HG03571 (cell line): ENCODE data around the gene UTF1.

Experiments
- ATAC-seq: cut with Tn5 transposase; IDR thresholded peaks from one replicate; pipeline ENCODE4 v1.9.1; 2021; ENCODE audit not compliant: unreplicated experiment

Gene UTF1

GRCh38 chr10:133196221-133196915, 33.6 kb upstream of the UTF1 start:
- ATAC-seq: no peak

GRCh38 chr10:133196936-133197758, 32.9 kb upstream of the UTF1 start:
- ATAC-seq: no peak

DNA sequence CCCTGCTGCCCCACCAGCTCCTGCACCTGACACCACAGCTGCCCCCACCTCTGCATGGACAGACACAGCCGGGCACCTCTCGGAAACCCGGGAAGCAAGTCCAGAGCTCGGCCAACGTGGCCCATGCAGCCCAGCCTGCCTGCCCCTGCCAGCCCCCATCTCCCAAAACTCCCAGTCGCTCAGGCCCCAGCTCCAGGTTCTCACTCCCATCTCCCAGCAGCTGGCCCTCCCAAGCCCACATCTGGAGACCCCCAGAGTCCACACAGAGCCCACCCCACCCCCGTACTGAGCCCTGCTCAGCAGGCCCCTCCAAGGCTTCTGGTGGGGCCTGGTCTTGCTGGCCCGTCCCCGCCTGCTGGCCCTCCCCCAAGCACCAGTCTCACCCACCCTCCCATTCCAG, 32.2 kb upstream of the UTF1 start:
- ATAC-seq: no peak

DNA sequence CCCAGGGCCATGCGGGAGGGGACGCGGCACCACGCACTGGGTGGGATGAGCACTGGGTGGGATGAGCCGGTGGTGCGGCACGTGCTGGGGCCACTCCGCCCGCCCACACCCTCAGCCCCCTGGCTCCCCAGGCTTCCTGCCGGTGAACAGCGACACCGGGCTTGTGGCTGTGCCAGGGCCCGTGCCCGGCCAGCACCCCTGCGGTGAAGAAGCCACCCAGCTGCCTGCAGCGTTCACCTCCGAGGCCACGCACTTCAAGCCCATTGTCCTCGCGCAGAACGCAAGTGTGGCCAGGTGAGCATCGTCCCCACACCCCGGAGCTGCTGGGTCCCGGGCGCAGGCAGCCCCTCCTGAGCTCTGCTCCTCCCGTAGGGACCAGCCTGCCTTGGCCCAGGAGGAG, 31.8 kb upstream of the UTF1 start:
- no peak for ATAC-seq

- no peak for ATAC-seq
Observed at GRCh38 chr10:133198621-133199487, 31.2 kb upstream of the UTF1 start.

GRCh38 chr10:133199488-133199885, 30.5 kb upstream of the UTF1 start:
- no peak for ATAC-seq

GRCh38 chr10:133199992-133200611, 29.9 kb upstream of the UTF1 start:
- no peak for ATAC-seq

GRCh38 chr10:133200621-133201031, 29.4 kb upstream of the UTF1 start:
- no peak for ATAC-seq

- no peak for ATAC-seq
Observed at GRCh38 chr10:133201151-133201947, 28.7 kb upstream of the UTF1 start.

DNA sequence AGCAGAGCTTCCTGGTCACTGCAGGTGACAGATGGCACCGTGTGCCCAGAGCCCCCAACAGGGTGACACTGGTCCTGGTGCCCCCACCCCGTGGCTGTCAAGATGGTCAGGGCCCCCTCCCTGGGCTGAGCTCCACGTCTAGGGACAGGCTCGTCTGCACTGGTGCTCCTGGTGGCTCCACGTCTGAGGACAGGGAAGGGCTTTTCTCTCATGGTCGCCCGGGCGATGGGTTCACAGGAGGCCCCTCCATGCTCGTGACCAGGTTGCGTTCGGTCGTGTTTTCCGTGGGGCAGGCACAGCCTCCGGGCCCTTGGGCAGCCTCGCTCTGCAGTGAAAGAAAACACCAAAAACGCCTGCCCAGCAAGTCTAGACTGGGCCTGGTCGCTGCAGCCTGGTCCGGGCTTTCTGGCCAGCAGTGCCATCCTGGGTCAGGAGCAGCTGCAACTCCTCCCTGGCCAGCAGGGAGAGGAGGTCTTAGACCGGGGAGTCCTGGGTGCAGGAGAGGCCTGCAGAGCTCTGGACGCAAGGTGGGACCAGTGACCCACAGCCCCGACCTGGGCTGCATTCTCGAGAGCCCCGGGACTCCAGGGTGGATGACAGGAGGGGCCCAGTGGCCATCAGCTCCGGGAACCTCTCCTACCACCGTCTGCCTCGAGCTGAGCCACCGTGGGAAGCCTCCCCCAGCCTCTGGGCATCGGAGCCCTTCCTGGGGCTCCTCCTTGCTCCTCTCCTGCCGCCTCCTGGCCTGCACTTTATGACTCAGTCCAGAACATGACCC, 27.9 kb upstream of the UTF1 start:
- ATAC-seq: no peak

DNA sequence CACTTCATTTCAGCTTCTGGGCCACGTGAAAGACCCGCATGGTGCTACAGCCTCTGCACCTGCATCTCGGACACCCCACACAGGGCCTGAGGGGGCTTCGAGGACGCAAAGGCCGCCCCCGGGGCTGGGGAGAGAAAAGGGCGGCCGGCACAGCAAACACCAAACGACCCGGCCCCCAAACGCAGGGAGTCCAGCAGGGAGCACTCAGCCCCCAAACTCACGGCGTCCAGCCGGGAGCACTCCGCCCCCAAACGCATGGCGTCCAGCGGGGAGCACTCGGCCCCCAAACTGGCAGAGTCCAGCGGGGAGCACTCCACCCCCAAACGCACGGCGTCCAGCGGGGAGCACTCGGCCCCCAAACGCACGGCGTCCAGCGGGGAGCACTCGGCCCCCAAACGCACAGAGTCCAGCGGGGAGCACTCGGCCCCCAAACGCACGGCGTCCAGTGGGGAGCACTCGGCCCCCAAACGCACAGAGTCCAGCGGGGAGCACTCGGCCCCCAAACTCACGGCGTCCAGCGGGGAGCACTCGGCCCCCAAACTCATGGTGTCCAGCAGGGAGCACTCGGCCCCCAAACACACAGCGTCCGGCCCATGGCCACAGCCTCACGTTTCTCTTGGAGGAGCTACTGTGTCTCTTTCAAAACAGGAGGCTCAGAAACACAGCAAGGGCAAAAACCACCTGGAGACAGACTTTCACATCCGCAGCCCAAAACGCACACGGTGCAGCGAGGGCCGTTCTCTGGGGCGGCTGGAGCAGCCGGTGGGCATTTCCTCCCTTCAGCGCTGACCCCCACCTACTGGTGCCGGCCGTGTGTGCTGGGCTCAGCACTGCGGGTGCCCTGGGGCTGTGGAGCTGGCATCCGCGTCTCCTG, 27.0 kb upstream of the UTF1 start:
- ATAC-seq: no peak

- no peak for ATAC-seq
Observed at GRCh38 chr10:133203652-133204195, 26.3 kb upstream of the UTF1 start.

- no peak for ATAC-seq
Observed at GRCh38 chr10:133204226-133205015, 25.6 kb upstream of the UTF1 start.

DNA sequence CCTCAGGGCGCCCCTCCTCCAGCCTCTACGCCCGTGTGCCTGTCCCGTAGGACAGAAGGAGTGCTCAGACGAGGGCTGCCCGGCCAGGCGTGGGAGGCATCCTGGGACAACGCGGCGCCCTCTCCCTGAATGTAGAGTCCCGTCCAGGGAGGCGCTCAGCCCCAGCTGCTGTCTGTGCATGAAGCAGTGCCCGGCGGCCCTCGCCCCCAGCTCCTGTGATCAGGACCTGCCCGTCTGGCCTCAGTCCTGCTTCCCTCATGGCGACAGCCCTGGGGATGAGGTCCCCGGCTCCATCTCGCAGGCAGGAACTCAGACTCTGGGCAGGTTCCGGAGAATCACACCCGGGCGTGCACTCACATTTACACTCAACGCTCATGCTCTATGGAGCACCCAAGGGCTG, 24.9 kb upstream of the UTF1 start:
- ATAC-seq: no peak

DNA sequence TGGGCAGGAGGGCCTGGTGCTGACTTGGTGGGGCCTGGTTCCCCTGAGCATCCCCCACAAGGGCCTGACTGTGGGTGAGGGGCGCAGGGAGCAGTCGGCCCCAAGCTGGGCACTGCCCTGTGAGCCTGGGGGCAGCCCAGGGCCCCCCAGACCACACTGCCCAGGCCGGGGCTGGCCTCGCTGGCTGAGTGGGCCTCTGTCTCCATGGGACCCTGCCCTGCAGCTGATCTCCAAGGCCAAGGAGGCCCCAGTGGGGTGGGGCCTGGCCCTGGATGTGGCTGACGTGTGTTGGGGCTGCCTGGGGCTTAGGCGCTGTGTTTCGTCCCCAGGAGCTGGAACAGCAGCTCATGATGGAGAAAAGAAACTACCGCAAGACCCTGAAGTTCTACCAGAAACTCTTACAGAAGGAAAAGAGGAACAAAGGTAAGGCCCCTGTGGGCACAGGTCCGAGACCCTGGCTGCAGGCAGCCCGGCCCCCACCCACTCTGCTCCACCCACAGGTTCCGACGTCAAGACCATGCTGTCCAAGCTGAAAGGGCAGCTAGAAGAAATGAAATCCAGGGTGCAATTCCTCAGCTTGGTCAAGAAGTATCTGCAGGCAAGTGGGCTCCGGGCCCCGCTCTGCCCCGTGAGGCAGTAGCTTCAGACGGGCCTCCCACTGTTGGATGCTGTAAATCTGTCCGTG, 23.5 kb upstream of the UTF1 start:
- ATAC-seq: no peak

DNA sequence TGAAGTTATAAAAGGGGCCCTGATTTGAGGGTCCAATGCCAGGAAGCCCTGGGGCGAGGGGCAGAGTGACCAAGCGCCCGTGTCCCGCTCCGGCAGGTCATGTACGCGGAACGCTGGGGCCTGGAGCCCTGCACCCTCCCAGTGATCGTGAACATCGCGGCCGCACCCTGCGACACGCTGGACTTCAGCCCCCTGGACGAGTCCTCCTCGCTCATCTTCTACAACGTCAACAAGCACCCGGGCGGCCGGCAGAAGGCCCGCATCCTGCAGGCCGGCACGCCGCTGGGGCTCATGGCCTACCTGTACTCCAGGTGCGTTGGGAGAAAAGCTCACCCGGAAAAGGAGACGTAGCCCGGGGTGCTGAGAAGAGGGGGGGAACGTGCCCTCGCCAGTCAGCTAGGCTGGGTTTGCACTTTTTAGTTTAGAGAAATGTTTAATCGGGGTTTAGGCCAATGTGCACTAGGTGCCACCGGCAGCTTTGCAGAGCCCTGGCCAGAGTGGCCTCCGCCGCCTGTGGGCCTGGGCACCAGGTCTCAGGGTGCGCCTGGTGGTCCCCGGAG, 22.9 kb upstream of the UTF1 start:
- ATAC-seq: no peak

DNA sequence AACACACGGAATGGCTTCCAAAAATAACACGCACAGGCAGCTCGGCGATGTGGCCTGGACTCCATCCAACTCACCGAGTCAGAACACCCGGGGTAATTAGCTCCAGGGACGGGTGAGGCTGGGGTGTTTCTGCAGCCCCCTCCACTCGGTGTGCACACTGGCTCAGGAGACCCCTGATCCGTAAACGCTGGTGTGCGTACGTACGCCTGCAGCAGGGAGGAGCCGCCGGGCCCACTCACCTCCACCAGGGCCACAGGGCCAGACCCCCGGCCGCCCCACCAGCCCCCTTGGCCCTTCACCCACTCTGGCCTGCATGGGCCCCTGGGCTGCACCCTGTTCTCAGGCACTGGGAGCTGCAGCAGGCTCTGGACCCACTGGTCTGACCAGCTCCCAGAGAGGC, 22.4 kb upstream of the UTF1 start:
- no peak for ATAC-seq
